Fibroblast of lung (primary cell): Measurements from ENCODE around the gene INHBB.

Experiments used
- EZH2 ChIP-seq: IDR thresholded peaks from 2 replicates; pipeline ENCODE4 v1.5.1; 2012; ENCODE audit warnings: low read length, control low read depth, mild to moderate bottlenecking; ENCODE audit errors: missing control alignments
- TF ChIP-seq, protein P1 (sequence below), 2 donors: IDR thresholded peaks in 1 of 2; conservative IDR thresholded peaks in 1 of 2; 1 replicate in 1 of 2; 2 replicates in 1 of 2; pipeline ENCODE4 v1.5.1; 2011 to 2012; ENCODE audit warnings: low read length in 2 of 2, control low read depth in 1 of 2, inconsistent platforms in 1 of 2, low read depth in 1 of 2, mild to moderate bottlenecking in 1 of 2

DNA sequence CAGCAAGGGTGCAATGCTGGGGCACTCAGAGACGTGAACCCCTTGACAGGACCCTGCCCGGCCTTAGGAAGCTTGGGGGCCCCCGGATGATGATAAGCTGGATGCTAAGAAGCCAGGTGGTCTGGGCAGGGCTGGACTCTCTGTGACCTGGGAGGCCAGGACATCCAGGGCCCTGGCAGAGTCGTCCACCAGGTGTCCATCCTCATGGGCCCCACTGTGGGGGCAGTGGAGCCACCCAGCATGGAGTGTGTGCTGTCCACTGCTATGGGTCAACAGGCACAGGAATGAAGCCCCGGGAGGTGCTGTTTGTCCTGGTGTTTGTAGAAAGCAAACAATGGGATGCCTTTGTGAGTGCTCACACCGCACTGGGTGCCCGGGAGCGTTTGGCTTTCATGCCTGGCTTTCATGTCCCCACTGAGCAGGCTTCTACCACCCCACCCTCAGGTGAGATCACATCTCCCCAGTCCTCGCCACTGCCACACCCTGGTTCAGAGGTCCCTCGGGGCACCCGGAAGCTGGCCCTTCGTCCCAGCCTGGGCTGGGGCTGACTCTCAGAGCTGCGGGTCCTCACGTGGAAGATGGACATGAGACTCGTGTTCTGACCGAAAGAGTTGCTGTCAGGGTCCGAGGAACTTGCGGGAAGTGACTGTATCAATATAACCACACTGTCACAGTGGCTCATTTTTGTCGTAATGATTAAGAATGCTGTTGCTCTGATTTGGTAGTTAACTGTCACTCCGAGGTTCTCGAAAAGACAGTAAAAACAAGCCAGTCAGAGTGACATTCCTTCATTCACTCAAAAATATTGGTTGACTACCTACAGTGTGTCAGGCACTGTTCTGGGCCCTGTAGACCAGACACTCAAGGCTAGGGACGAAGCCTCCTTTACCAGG is 53.3 kb downstream of the INHBB start:
- TF ChIP-seq, protein P1, sequence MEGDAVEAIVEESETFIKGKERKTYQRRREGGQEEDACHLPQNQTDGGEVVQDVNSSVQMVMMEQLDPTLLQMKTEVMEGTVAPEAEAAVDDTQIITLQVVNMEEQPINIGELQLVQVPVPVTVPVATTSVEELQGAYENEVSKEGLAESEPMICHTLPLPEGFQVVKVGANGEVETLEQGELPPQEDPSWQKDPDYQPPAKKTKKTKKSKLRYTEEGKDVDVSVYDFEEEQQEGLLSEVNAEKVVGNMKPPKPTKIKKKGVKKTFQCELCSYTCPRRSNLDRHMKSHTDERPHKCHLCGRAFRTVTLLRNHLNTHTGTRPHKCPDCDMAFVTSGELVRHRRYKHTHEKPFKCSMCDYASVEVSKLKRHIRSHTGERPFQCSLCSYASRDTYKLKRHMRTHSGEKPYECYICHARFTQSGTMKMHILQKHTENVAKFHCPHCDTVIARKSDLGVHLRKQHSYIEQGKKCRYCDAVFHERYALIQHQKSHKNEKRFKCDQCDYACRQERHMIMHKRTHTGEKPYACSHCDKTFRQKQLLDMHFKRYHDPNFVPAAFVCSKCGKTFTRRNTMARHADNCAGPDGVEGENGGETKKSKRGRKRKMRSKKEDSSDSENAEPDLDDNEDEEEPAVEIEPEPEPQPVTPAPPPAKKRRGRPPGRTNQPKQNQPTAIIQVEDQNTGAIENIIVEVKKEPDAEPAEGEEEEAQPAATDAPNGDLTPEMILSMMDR (conservative IDR thresholded peaks at IDR 0.05 in 1 of 2, IDR thresholded peaks at IDR 0.05 in 1 of 2; ENCODE audit: low read depth in 1 of 2, low read length in 2 of 2): no peak
- TF ChIP-seq EZH2: no peak
